Transverse colon (tissue), 4 donors: ENCODE data around the gene XYLT1. TPM values are rescaled to one million over a fixed set of nuclear protein-coding genes. Genes with fewer than 3 reads are reported as not detected.
A peak's percentile ranks its signal among the peaks of the same experiment; 100 is the strongest.

Source experiments
- DNase-seq: peaks from one replicate; pipeline ENCODE4 v3.0.0-alpha.2; 2019
- H3K27ac ChIP-seq, 4 donors: fragments of 200-600 bp; sonication (generic); 2 replicates each; pipeline ENCODE4 v1.5.1; 2016 to 2018; ENCODE audit warnings: inconsistent platforms in 4 of 4
- H3K27me3 ChIP-seq: fragments of 200-600 bp; sonication (generic); 2 replicates; pipeline ENCODE4 v1.5.1; 2017; ENCODE audit warnings: inconsistent platforms
- H3K36me3 ChIP-seq, 4 donors: fragments of 200-600 bp; sonication (generic); 2 replicates each; pipeline ENCODE4 v1.5.1; 2017 to 2019; ENCODE audit warnings: inconsistent platforms in 4 of 4
- H3K4me1 ChIP-seq, 4 donors: fragments of 200-600 bp; sonication (generic); 2 replicates each; pipeline ENCODE4 v1.5.1; 2017 to 2020; ENCODE audit warnings: inconsistent platforms in 4 of 4
- H3K4me3 ChIP-seq, 4 donors: fragments of 200-600 bp; sonication (generic); 1 replicate in 1 of 4; 2 replicates in 3 of 4; pipeline versions ENCODE4 v1.5.1 to v1.6.1; 2017 to 2019; ENCODE audit warnings: inconsistent platforms in 4 of 4
- H3K9me3 ChIP-seq, 2 donors: fragments of 200-600 bp; sonication (generic); 2 replicates each; pipeline ENCODE4 v1.5.1; 2017 to 2019; ENCODE audit warnings: inconsistent platforms in 2 of 2
- CTCF ChIP-seq, 5 experiments: fragments of 200-600 bp in 3 of 5; fragments of 450-650 bp in 2 of 5; sonication (generic) in 3 of 5; IDR thresholded peaks; 1 replicate in 2 of 5; 2 replicates in 3 of 5; pipeline ENCODE4 v1.5.1; 2016 to 2017; ENCODE audit warnings: antibody characterized with exemption in 5 of 5, inconsistent platforms in 3 of 5, mild to moderate bottlenecking in 2 of 5, moderate library complexity in 1 of 5
- EP300 ChIP-seq: sonication (generic); formaldehyde crosslinking; IDR thresholded peaks from one replicate; pipeline ENCODE4 v1.6.1; 2017; ENCODE audit warnings: antibody characterized with exemption, low read depth
- POLR2A ChIP-seq: fragments of 450-650 bp; IDR thresholded peaks from one replicate; pipeline ENCODE4 v1.6.1; 2016; ENCODE audit warnings: antibody characterized with exemption, mild to moderate bottlenecking, moderate library complexity
- POLR2AphosphoS5 ChIP-seq, 3 donors: sonication (generic); formaldehyde crosslinking; IDR thresholded peaks; one replicate each; pipeline ENCODE4 v1.6.1; 2016; ENCODE audit warnings: antibody characterized with exemption in 3 of 3
- WGBS, 2 donors: methylation state at CpG; one replicate each; pipeline ENCODE4 v1.1.5; 2018; ENCODE audit warnings: low coverage in 1 of 2; 5-methylcytosine and 5-hydroxymethylcytosine counted together
- in situ Hi-C, 4 donors: fragments of 200-750 bp; cut with MboI; loops; one replicate each; pipeline versions ENCODE4 v1.15.0 to v1.15.1; 2017; ENCODE audit warnings: low sequenced_read_pairs in 3 of 4, low pct_ligation_motif_present in 1 of 4, low pct_unique_long_range_greater_than_20kb in 1 of 4
- intact Hi-C: fragments of 100-400 bp; cut with DNase I; formaldehyde crosslinking; loops from one replicate; pipeline ENCODE4 v1.15.1; 2023; ENCODE audit warnings: low total_unique reads
- total RNA-seq, 4 donors: library from RNA; depleted of rRNA; stranded (reverse); fragments of >200 nt; gene quantifications; one replicate each; pipeline ENCODE4 v1.1.0, GENCODE V29; 2016

The XYLT1 gene
- total RNA-seq, 4 donors from 2014 or later: 22.3 to 44.6 (median 39.4) TPM

- in situ Hi-C loops (loop anchor here in 3 of 4 donors (10.0 to 25.0 kb wide), 3 partner anchors 200 to 267 kb away; no protein-coding TSS in a partner anchor), intact Hi-C loops (loop anchor here (10.0 kb wide), 3 partner anchors 47 to 267 kb away; no protein-coding TSS in a partner anchor)
- WGBS, 2 donors: 70 to 76% methylated on average over 3 to 13 of the region's 13 CpGs
- Histone ChIP-seq H3K4me1 (peaks cover 0 to 15% (median 4%) of the 10 kb centered on the region in 4 donors), H3K27ac (no peak overlapping the region), H3K36me3 (no peaks in the 10 kb centered on the region), H3K27me3 (no peaks in the 10 kb centered on the region), H3K4me3 (no peak overlapping the region), H3K9me3 (no peaks in the 10 kb centered on the region)
- TF ChIP-seq POLR2AphosphoS5 (IDR thresholded peaks at IDR 0.05) (no peak), CTCF (IDR thresholded peaks at IDR 0.05) (no peak)
- peak; percentile 38 for DNase-seq
Measured at GRCh38 chr16:17461951-17462729, 8.6 kb downstream of the XYLT1 start.

GRCh38 chr16:17460890-17461289 lies 9.9 kb downstream of the XYLT1 start:
- H3K9me3 ChIP-seq: no peaks in the 10 kb centered on the region
- no peak overlapping the region for H3K4me3 ChIP-seq
- H3K36me3 ChIP-seq: no peaks in the 10 kb centered on the region
- intact Hi-C loops: loop anchor here (10.0 kb wide), 3 partner anchors 46 to 266 kb away; no protein-coding TSS in a partner anchor
- DNase-seq: no peak
- in situ Hi-C loops: loop anchor here in 3 of 4 donors (10.0 to 25.0 kb wide), 3 partner anchors 199 to 266 kb away; no protein-coding TSS in a partner anchor
- no peak overlapping the region for H3K27ac ChIP-seq
- H3K27me3 ChIP-seq: no peaks in the 10 kb centered on the region
- TF ChIP-seq EP300 (no peak), POLR2A (no peak), POLR2AphosphoS5 (IDR thresholded peaks at IDR 0.05) (no peak), CTCF (IDR thresholded peaks at IDR 0.05) (no peak)
- WGBS, 2 donors: 76% methylated on average over 3 of the region's 3 CpGs; no CpG with 5 or more reads in 1 of the 2 donors
- peaks cover 0 to 11% (median 0%) of the 10 kb centered on the region in 4 donors for H3K4me1 ChIP-seq

- no peak overlapping the region for H3K4me3 ChIP-seq
- H3K4me1 ChIP-seq: peaks cover 0 to 7% (median 0%) of the 10 kb centered on the region in 4 donors
- DNase-seq: peak; percentile 33
- H3K27me3 ChIP-seq: no peaks in the 10 kb centered on the region
- intact Hi-C loops (loop anchor here (10.0 kb wide), 3 partner anchors 45 to 265 kb away; no protein-coding TSS in a partner anchor), in situ Hi-C loops (loop anchor here in 3 of 4 donors (10.0 to 25.0 kb wide), 3 partner anchors 198 to 265 kb away; no protein-coding TSS in a partner anchor)
- no peak for TF ChIP-seq CTCF (IDR thresholded peaks at IDR 0.05)
- TF ChIP-seq POLR2A: no peak
- no peak for TF ChIP-seq EP300
- TF ChIP-seq POLR2AphosphoS5 (IDR thresholded peaks at IDR 0.05): no peak
- H3K27ac ChIP-seq: no peak overlapping the region
- H3K36me3 ChIP-seq: no peaks in the 10 kb centered on the region
- WGBS, 2 donors: 70 to 86% methylated on average over 10 to 12 of the region's 12 CpGs
- H3K9me3 ChIP-seq: no peaks in the 10 kb centered on the region
Measured at GRCh38 chr16:17459903-17460521, 10.7 kb downstream of the XYLT1 start.

- in situ Hi-C loops: loop anchor here in 2 of 4 donors (25.0 kb wide), 2 partner anchors 196 to 246 kb away; no protein-coding TSS in a partner anchor
- Histone ChIP-seq H3K4me3 (no peak overlapping the region), H3K9me3 (no peaks in the 10 kb centered on the region), H3K36me3 (no peaks in the 10 kb centered on the region), H3K27me3 (no peaks in the 10 kb centered on the region), H3K27ac (no peak overlapping the region), H3K4me1 (peaks cover 0 to 7% (median 3%) of the 10 kb centered on the region in 4 donors)
- 81 to 88% methylated on average over 8 of the region's 8 CpGs for WGBS, 2 donors
- intact Hi-C loops: no loop called here
- no peak for DNase-seq
- TF ChIP-seq EP300 (no peak), POLR2A (no peak), POLR2AphosphoS5 (IDR thresholded peaks at IDR 0.05) (no peak), CTCF (IDR thresholded peaks at IDR 0.05) (no peak)
Measured at GRCh38 chr16:17457997-17458396, 12.8 kb downstream of the XYLT1 start.
